ENCODE data around the gene ARHGAP12.

Gene ARHGAP12

GRCh38 chr10:31782701-31783100, 145.9 kb downstream of the ARHGAP12 start:
- no peak for DNase-seq (ENCODE audit: low spot score)
- no peak overlapping the region for H3K4me3 ChIP-seq
- TF ChIP-seq CTCF (IDR thresholded peaks at IDR 0.05) = no peak
- H3K27ac ChIP-seq = no peak overlapping the region

GRCh38 chr10:31780717-31781116, 147.9 kb downstream of the ARHGAP12 start:
- Histone ChIP-seq H3K4me3 (no peak overlapping the region), H3K27ac (no peak overlapping the region)
- TF ChIP-seq CTCF (IDR thresholded peaks at IDR 0.05) = no peak
- no peak for DNase-seq (ENCODE audit: low spot score)

- no peak overlapping the region for H3K27ac ChIP-seq
- no peak overlapping the region for H3K4me3 ChIP-seq
- no peak for DNase-seq (ENCODE audit: low spot score)
- TF ChIP-seq CTCF (IDR thresholded peaks at IDR 0.05) = no peak
Observed at GRCh38 chr10:31778627-31779026, 150.0 kb downstream of the ARHGAP12 start.

GRCh38 chr10:31776159-31776558, 152.5 kb downstream of the ARHGAP12 start:
- H3K4me3 ChIP-seq = no peak overlapping the region
- no peak for DNase-seq (ENCODE audit: low spot score)
- TF ChIP-seq CTCF (IDR thresholded peaks at IDR 0.05) = no peak
- H3K27ac ChIP-seq = no peak overlapping the region

GRCh38 chr10:31774928-31775650, 153.5 kb downstream of the ARHGAP12 start:
- no peak for TF ChIP-seq CTCF (IDR thresholded peaks at IDR 0.05)
- no peak overlapping the region for H3K4me3 ChIP-seq
- H3K27ac ChIP-seq = no peak overlapping the region
- DNase-seq (ENCODE audit: low spot score) = no peak

- TF ChIP-seq CTCF (IDR thresholded peaks at IDR 0.05) = no peak
- DNase-seq (ENCODE audit: low spot score) = no peak
Observed at GRCh38 chr10:31774299-31774900, 154.2 kb downstream of the ARHGAP12 start.

GRCh38 chr10:31773749-31774298, 154.8 kb downstream of the ARHGAP12 start:
- no peak for TF ChIP-seq CTCF (IDR thresholded peaks at IDR 0.05)
- no peak overlapping the region for H3K27ac ChIP-seq
- H3K4me3 ChIP-seq = no peak overlapping the region
- no peak for DNase-seq (ENCODE audit: low spot score)

More at GRCh38 chr10:31774299-31774900, 154.2 kb downstream of the ARHGAP12 start:
- H3K27ac ChIP-seq = no peak overlapping the region
- no peak overlapping the region for H3K4me3 ChIP-seq

Data from coronary artery (tissue), 2 donors.